ENCODE measurements around the gene RYR3. TPM values are rescaled to one million over a fixed set of nuclear protein-coding genes. Genes with fewer than 3 reads are reported as not detected.

The RYR3 gene
- total RNA-seq, 4 donors from 2014 or later: 3.7 to 7.2 (median 4.5) TPM

- intact Hi-C loops (cut with DNase I): no loop called here
- Histone ChIP-seq H3K9me3 (no peaks in the 10 kb centered on the region), H3K4me1 (no peaks in the 10 kb centered on the region), H3K4me3 (no peak overlapping the region), H3K27me3 (no peaks in the 10 kb centered on the region), H3K36me3 (peaks cover 0 to 14% (median 0%) of the 10 kb centered on the region in 4 donors), H3K27ac (replicated peaks in 1 of 4) (no peak overlapping the region)
- TF ChIP-seq POLR2A (IDR thresholded peaks at IDR 0.05; ENCODE audit: low read depth) (no peak), POLR2AphosphoS5 (IDR thresholded peaks at IDR 0.05) (no peak), EP300 (IDR thresholded peaks at IDR 0.05) (no peak)
- TF ChIP-seq, protein P1, sequence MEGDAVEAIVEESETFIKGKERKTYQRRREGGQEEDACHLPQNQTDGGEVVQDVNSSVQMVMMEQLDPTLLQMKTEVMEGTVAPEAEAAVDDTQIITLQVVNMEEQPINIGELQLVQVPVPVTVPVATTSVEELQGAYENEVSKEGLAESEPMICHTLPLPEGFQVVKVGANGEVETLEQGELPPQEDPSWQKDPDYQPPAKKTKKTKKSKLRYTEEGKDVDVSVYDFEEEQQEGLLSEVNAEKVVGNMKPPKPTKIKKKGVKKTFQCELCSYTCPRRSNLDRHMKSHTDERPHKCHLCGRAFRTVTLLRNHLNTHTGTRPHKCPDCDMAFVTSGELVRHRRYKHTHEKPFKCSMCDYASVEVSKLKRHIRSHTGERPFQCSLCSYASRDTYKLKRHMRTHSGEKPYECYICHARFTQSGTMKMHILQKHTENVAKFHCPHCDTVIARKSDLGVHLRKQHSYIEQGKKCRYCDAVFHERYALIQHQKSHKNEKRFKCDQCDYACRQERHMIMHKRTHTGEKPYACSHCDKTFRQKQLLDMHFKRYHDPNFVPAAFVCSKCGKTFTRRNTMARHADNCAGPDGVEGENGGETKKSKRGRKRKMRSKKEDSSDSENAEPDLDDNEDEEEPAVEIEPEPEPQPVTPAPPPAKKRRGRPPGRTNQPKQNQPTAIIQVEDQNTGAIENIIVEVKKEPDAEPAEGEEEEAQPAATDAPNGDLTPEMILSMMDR (IDR thresholded peaks at IDR 0.05): no peak
- WGBS: 84% methylated on average over 6 of the region's 6 CpGs
- DNase-seq (ENCODE audit: extremely low spot score): no peak
Observed at GRCh38 chr15:33768670-33769190, 458.0 kb downstream of the RYR3 start.

DNA sequence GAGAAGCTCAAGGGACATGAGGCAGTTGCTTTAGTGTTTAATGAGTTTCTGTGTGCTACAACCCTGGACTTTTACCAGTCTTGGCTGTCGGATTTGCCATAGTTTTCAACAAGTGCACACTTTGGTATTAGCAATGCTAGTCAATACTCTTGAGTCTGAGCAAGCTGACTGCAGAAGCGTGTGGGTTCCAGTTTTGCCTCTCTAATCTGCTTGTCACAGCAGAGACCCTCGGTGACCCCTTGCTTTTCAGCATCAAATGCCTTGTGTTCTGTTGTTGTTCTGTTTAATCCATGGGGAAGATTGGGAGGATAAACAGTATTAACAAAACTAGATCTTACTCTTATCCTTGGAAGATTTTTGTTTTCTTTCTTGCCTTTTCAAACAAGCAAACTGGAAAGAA, 463.2 kb downstream of the RYR3 start:
- H3K27ac ChIP-seq (replicated peaks in 1 of 4): no peak overlapping the region
- TF ChIP-seq EP300 (IDR thresholded peaks at IDR 0.05): no peak
- TF ChIP-seq, protein P1 (IDR thresholded peaks at IDR 0.05): no peak
- no peak for TF ChIP-seq POLR2AphosphoS5 (IDR thresholded peaks at IDR 0.05)
- no peak for TF ChIP-seq POLR2A (IDR thresholded peaks at IDR 0.05; ENCODE audit: low read depth)
- no peak overlapping the region for H3K4me3 ChIP-seq
- no peaks in the 10 kb centered on the region for H3K4me1 ChIP-seq
- 52% methylated on average over 3 of the region's 3 CpGs for WGBS
- peaks cover 0 to 21% (median 0%) of the 10 kb centered on the region in 4 donors for H3K36me3 ChIP-seq
- H3K27me3 ChIP-seq: no peaks in the 10 kb centered on the region
- intact Hi-C loops (cut with DNase I): no loop called here
- DNase-seq (ENCODE audit: extremely low spot score): no peak
- H3K9me3 ChIP-seq: no peaks in the 10 kb centered on the region

- Histone ChIP-seq H3K27me3 (no peaks in the 10 kb centered on the region), H3K27ac (replicated peaks in 1 of 4) (no peak overlapping the region), H3K36me3 (peaks cover 0 to 27% (median 0%) of the 10 kb centered on the region in 4 donors), H3K9me3 (no peaks in the 10 kb centered on the region), H3K4me3 (no peak overlapping the region), H3K4me1 (no peaks in the 10 kb centered on the region)
- WGBS: 64% methylated on average over 2 of the region's 2 CpGs
- TF ChIP-seq EP300 (IDR thresholded peaks at IDR 0.05): no peak
- TF ChIP-seq, protein P1 (IDR thresholded peaks at IDR 0.05): no peak
- TF ChIP-seq POLR2AphosphoS5 (IDR thresholded peaks at IDR 0.05): no peak
- TF ChIP-seq POLR2A (IDR thresholded peaks at IDR 0.05; ENCODE audit: low read depth): no peak
- intact Hi-C loops (cut with DNase I): no loop called here
- no peak for DNase-seq (ENCODE audit: extremely low spot score)
Observed at GRCh38 chr15:33778852-33779251, 468.1 kb downstream of the RYR3 start.

DNA sequence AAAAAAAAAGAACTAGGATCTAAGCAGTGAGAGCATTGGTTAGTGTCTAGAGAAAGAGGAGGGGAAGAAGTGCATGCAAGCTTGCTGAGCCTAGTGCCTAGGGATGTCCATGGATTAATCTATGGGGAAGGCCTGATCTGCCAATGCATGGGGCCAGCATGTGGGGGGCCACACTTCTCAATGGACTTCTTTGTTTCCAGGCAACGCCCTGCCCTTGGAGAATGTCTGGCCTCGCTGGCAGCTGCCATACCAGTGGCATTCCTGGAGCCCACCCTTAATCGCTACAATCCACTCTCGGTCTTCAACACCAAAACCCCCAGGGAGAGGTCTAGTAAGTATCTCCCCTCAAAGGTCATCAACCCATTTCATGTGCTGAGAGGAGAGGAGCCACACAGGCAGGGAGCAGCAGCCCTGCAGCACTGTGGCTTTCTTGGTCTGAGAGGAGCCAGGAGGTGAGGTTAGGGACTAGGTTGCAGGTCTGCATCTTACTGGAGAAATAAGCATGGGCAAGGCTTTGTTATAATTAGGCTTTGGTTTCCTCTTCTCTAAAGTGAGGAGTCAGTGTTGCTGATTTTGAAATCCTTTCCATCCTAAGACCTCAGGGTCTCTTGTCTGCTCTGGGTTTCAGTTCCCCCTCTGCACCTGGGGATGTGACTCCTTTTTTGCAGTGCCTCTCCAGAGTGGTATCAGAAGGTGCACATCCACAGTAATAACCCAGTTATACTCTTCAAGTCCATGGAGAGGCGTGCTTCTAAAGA, 469.4 kb downstream of the RYR3 start:
- H3K4me1 ChIP-seq: no peaks in the 10 kb centered on the region
- H3K4me3 ChIP-seq: no peak overlapping the region
- TF ChIP-seq EP300 (IDR thresholded peaks at IDR 0.05) (no peak), POLR2AphosphoS5 (IDR thresholded peaks at IDR 0.05) (no peak), POLR2A (IDR thresholded peaks at IDR 0.05; ENCODE audit: low read depth) (no peak)
- TF ChIP-seq, protein P1 (IDR thresholded peaks at IDR 0.05): no peak
- no peak for DNase-seq (ENCODE audit: extremely low spot score)
- intact Hi-C loops (cut with DNase I): no loop called here
- peaks cover 0 to 25% (median 0%) of the 10 kb centered on the region in 4 donors for H3K36me3 ChIP-seq
- WGBS: 93% methylated on average over 5 of the region's 5 CpGs
- no peaks in the 10 kb centered on the region for H3K9me3 ChIP-seq
- no peak overlapping the region for H3K27ac ChIP-seq (replicated peaks in 1 of 4)
- H3K27me3 ChIP-seq: no peaks in the 10 kb centered on the region

Measured in esophagus muscularis mucosa (tissue), 4 donors.